ENCODE data around the gene SIX4.
"Not testable (repeated sequence)": the region's sequence is repeated elsewhere in the genome, so short reads cannot be mapped to it uniquely, and the experiment has no call there.

The SIX4 gene

DNA sequence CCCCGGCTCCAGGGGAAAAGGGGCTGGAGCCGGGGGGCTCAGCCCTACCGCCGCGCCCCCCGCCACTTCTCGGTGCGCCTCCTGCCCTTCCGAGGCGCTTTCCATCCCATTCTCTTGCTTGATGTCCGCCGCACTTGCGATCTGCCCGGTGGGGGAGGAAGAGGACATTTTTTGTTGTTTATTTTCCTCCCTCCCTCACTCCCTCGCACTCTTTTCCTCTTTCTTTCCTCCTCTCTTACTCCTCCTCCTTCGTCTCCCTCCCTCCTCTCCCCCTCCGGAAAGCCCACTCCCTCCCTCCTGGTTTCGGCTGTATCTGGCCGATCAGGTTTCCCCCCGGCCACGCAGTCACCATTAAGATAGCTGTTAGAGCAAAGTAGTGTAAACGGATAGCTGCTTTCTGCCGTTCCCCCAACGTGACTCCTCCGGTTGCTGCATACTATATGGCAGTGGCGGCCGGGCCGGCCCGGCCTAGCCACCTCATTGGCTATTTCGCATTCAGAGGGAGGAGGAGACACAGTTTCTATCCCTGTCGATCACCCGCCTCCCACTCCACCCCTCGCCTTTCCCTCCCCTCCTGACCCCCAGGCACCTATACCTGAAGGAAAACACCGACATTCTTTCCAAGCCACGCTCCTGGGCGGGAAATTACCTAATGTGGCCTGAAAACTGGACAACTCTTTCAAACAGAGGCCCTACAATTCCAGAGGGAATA, at the start of gene SIX4:
TSS of gene SIX4 (minus strand) at position 445 of the 712 bp plus-strand sequence. CDS start at position 168, 277 bp downstream.
- peak; percentile 92 for DNase-seq

DNA sequence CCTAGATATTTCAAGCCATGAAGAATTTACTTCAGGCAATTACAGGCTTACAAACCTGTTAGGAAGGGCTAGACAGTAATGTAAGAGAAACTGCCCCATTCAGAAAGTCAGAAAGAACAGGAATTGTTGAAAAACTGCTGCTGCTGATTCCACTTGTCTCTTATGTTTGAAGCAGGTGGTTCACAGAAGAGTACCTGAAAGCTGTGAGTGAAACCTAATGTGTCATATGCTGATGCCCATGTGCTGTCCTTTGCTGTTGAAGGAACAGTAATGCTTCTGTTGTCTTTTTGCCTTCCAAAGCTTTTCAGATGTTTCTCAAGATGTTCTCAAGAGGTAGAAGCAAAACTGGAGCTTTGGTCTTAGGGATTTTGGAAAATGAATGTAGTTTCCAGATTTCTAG, 49.4 kb upstream of the SIX4 start:
- DNase-seq: no peak

DNA sequence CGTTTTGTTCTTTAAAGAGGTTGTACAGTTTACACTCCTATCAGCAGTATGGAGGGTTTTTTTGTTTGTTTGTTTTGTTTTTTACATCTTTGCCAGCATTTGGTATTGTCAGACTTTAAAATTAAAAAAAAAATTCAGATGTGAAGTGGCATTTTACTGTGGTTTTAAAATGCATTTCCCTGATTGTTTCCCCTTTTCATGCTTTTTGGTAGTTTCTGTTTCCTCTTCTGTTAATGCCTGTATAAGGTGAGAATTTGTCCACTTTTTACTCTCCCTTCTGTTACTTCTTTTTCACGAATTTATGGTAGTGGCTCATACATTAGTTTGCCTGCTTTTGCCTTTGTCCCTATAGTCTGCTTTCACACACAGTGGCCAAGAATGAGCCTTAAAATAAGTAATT, 47.0 kb upstream of the SIX4 start:
- no peak for DNase-seq

DNA sequence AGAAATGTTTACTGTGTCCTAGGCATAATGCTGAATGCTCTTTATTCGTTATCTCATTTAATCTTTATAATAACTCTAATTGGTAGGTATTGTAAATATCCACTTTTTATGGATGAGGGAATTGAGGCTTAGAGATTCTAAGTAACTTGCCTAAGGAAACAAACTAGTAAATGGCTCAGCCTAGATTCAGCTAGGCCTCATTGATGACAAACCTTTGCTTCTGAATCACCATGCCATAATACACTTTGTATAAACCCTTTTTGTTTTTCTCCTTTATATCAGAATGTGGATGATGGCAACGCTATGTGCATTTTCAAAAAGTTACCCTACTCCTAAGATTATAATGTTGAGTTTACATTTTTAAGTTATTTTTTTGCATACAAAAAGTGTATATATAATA, 44.5 kb upstream of the SIX4 start:
- DNase-seq: no peak

DNA sequence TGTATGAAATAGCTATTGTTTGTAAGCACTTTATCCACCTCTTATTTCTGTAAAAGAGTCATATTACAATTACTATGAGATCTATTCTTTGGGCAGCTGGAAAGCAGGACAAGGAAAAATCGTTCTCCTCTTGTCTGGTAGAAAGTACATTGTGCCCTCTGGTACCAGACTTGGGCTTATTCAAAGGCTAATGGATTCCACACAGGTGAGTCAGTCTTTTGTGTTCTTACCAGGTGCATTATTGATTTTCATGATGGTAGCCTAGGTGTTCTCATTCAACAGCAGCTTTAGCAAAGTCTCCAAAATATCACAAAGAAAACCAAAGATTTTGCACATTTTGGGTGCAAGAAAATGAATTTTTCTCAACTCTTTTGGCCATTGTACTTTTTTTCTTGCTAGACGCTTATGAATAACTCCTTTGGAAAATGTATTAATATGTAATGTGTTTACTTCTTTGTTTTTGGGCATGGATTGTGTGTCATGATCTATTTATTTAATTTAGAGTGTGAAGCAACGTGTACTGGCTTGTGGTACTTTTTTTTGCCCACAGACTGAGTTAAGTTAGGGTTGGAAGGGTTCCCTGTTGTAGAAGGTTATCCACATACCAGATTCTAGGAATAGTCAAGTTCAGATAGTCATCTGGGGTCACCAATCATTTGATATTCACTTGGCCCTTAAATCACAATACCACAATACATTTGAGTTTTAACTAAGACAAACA, 36.7 kb upstream of the SIX4 start:
- peak; percentile 87 for DNase-seq

DNA sequence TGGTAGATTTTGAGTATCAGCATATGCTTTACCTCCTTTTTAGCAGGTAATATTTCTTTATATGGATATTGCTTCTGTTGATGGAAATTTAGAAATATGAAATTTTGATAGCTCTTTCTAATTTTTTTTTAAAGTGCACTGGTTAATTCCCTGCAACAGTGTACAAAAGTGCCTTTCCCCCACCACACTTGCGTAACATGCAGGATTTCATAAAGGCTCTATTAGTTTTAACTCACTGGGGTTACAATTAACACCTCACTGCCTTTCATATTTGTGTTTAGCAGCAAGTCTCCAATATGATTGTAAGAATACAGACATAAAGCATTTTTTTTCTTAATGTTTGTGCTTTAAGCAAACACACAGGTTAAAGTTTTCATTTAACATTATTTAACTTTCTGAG, 36.1 kb upstream of the SIX4 start:
- DNase-seq: no peak

DNA sequence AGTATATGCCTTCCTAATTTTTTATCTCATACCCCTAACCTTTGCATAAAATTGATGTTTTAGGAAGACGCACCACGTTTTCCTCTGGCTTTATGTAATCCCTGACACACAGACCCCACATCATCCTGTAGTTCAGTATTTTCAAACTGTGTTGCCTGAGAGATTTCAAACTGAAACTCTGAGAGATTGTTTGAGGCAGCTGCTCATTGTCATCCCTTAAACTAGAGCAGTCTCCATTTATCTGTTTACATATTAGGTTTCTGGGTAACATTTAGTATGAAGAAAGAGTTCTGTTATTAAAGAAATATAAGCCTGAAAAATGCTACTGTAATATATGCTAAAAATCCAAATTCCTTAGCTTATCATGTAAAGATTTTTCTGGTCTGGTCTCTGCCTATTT, 34.7 kb upstream of the SIX4 start:
- DNase-seq: peak; percentile 3

DNA sequence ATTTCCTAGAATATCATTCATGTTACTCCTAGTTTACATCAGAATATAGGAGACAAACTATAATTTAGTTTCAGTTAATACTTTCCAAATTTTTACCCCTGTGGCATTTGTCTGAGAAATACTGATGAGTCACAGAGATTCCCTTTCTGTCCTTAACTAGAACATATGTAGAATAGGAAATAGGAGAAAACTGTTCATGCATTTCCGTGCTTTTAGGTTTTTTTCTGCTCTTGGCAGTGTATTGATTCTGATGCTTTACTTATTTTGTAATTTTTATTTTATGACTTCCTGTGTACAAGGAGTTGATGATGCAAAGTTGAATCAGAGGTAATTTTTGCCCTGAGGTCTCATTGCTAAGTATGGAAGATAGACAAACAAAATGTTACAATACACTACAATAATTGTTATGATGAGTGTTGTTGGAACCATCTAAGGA, 33.4 kb upstream of the SIX4 start:
- no peak for DNase-seq

DNA sequence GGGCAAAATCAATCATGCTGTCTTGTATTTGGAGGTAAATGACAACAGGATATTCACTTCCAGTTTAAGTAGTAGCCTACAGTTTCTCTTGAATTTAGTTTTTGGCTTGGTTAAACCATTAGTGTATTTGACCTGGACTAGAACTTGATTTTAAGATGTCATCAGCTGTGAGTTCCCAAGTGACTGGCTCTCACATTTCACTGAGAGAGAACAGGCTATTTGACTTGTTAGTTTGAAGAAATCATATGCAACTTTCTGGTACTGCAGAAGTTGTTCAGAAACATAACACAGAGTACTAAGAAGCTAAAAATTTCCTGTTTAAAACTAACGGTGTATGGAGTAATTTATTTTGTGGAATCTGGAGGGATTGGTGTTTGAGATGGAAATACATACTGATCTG, 32.7 kb upstream of the SIX4 start:
- no peak for DNase-seq

DNA sequence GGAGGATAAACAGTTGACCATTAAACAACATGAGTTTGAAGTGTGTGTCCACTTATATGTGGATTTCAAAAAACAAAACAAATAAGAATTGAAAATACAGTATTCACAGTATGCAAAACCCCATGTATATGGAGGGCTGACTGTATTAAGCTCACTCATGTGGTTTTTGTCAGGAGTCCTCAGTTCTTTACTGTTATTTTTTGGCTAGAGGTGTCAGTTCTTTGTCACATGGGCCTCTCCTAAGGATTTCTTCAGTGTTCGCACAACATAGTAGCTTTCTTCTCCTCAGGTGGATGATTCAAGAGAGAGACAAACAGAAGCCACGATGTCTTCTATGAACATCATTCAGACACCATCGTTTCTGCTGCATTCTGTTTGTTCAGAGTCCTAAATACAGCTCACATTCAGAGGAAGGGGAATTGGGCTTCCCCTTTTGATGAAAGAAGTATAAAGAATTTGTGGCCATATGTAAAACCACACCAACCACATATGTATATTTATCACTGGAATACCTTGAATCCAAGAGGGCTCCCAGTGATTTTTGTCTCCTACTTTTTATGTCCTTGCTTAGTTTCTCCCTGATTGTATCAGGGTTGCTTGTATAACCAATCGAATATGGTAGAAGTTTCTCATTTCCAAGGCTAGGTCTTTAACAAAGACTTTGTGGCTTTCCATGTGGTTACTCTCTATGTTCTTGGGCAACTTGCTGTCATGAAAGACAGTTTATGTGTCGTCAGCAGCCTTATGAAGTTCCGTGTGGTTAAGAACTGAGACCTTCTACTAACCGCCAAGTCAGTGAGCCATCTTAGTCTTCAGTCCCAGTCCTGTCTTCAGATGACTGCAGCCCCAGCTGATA, 29.3 kb upstream of the SIX4 start:
- no peak for DNase-seq

DNA sequence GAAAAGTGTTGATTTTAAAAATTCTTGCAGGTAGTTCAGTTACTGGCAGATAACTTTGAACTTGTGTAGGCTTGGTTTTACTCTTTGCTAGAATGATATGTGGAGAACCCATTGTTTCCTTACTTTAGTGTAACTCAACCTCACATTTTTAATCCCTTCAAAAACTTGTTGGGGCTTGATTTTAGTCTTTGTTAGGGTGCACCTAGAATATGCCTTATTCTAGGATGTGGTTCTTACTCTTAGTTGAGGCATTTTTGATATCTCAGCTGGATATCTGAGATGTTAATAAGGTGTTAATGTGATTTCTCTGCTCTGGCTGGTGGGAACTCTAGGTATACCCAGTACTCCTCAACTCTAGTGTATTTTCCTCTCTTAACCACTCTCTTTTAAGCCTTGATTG, 20.4 kb upstream of the SIX4 start:
- no peak for DNase-seq

DNA sequence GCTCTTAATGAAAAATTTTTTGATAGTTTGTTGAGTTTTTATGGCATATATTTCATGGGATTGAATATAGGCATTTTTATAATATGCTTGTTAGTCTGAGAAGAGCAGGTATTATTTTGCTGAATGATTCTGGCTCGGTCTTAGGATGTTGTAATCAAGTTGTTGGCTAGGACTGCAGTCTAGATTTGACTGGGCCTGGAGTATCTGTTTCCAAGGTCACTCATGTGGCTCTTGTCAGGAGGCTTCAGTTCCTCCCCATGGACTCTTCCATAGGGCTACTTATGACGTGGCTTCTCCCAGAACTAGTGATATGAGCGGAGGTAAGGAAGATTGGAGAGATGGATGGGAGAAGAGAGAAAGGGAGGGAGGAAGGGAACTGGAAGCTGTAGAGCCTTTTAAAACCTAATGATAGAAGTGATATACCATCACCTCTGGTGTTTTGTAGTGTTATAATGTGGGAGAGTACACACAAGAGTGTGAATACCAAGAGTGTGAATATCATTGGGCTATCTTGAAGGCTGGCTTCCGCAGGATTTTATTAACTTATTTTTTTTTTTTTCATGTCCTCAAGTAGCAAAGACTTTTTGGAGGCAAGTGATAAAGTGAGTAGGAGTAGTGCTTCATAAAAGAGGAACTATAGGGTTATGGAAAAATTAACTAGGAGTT, 14.8 kb upstream of the SIX4 start:
- no peak for DNase-seq

DNA sequence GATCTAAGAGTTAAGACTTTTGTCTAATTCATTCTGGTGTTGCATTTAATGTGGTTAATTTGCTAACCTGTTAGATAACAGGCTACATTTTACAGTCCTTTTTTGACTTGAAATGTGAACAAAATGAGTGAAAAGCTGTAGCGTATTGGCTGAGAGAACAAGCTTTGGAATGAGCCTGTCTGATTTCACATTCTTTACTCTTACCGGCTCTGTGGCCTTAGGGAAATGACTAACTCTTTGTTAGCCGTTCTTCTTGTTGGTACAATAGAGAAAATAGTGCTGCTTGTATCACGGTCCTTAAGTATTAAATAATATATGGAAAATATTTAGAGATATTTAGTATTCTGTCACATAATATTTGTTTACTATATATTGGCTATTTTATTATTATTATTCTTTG, 12.3 kb upstream of the SIX4 start:
- no peak for DNase-seq

DNA sequence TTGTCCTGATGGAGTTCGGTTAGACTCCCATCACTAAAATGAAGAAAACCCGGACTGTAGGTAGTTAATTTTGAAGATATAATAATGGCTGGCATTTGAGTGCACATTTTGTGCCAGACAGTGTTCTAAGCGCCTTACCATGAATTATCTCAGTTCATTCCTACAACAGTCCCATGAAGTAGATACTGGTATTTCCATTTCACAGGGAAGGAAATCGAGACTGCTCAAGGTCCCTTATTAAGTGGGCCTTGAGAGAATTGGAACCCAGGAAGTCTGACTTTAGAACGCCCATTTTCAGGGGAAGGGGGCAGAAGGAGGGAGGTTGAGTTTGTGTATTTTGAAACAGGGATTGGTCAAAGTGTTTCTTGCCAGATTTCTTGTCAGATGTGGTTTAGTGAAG, 11.3 kb upstream of the SIX4 start:
- DNase-seq: no peak

DNA sequence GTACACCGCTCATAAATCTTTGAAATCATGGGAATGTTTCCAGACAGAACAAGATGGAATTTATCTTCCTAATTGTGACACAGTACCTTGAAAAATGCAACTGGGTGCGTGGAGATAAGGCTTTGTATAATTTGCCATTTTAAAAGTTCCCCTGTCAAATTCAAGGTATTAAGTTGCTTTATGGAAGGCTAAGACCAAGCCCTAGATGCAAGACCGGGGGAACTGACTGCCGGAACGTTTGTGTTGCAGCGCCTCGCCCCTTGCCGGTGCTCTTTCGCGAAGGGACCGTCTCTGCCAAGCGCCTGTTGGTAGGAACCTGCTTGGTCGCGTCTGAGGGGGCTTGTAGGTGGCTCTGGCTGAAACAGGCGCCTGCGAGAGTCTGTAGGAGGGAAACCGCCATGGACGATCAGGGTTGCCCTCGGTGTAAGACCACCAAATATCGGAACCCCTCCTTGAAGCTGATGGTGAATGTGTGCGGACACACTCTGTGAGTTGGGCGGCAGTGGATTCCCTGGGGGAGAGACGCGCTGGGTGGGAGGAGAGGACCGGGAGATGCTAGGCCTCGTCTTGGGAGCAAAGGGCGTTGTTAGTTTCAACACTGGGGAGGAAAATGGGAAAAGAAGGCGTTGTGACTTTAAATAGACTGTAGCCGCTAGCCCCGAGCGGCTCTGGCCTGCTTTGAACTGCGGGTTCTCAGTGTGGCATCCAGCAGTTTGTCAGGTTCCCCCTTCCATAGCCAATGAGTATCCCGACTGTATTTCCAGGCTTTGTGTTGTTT, 10.5 kb upstream of the SIX4 start, which contains the start of gene MNAT1:
TSS of gene MNAT1 (plus strand) at position 297 of the 778 bp plus-strand sequence. CDS start at position 399, 102 bp downstream.
- DNase-seq: peak; percentile 71

DNA sequence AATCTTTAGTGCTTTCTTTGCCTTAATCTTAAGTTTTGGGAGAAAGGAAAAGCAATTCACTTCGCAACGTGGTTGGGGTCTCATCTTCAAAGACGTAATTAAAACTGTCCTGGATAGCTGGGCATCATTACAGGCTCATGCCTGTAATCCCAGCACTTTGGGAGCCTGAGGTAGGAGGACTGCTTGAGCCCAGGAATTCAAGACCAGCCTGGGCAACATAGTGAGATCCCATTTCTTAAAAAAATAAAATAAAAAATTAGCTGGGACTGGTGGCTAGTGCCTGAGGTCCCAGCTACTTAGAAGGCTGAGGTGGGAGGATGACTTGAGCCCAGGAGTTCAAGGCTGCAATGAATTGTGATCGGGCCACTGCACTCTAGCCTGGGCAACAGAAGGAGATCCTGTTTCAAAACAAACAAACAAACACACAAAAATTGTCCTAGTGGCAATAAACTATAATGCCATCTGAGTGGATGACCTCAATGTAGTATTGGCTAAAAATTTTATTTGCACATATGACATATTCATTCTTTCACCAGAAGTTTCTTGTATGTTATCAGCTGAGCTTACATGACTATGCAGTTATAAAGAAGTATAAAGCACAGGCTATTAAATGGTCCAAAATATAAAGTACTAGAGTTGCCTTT, 8.8 kb upstream of the SIX4 start:
- DNase-seq: no peak

DNA sequence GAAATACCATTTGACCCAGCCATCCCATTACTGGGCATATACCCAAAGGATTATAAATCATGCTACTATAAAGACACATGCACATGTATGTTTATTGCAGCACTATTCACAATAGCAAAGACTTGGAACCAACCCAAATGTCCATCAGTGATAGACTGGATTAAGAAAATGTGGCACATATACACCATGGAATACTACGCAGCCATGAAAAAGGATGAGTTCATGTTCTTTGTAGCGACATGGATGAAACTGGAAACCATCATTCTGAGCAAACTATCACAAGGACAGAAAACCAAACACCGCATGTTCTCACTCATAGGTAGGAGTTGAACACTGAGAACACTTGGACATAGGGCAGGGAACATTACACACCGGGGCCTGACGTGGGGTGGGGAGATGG, 7.1 kb upstream of the SIX4 start:
- DNase-seq: not testable (repeated sequence)

DNA sequence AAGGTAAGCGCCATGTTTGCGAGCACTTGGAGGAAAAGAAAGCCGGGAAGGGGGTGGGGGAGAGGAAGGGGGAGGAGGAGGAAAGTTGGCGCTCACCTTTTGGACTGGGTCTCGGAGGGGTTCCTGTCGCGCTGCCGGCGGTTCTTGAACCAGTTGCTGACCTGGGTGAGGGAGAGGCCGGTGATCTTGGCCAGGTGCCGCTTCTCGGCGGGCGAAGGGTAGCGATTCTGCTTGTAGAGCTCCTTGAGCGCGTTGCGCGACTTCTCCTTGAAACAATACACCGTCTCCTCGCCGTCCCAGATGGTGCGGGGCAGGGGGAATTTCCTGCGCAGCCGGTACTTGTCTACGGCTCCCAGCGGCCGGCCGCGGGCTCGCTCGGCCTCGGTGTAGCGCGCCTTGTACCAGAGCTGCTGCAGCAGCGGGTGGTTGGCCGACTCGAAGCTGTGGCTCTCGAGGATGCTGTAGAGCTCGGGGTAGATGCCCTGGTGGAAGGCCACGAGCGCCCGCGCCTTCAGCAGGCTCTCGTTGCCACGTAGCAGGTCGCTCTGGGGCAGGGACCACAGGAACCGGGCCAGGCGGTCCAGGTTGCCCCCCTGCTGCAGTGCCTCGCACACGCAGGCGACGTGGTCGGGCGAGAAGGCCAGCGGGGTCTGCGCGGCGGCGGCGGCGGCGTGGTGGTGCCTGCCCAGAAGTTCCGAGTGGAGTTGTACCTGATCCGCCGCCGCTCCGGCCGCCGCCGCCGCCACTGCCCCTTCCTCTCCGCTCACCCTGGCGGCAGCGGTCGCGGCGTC, 840 bp downstream of the SIX4 start:
- peak; percentile 49 for DNase-seq

DNA sequence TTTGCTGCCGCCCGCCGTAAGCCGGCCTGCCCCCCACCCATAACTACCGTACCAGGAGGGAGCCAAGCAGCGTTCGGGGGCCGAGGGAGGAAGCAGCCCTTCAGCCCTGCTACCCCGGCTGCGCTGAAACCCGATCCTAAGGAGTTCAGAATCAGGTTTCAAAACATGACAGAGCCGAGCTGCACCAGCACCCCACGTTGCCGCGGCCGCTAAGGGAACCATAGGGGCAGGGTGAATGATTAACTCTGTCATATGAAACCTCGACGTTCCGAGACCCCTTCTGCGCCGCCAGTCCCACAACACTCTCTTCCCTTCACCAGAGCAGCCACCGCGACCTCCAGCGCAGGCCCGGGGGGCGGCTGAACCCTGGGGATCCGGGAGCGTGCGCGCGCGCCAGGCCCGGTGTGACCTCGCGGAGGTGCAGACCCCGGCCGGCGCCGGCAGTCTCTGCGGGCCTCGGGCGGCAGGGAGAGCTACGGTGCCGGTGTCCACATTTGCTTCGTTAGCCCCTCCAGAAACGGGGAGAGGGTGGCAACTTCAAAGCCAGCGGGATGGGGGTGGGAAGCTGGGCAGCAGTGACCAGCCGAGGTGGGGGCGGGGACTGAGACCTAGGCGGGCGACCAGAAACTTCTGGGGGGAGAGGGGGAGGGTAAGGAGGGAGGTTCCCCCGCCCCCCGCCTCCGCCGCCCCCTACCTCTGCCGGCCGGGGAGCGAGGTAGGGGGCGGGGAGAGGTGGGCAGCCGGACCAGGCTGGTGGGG, 1.6 kb downstream of the SIX4 start:
- DNase-seq: no peak

DNA sequence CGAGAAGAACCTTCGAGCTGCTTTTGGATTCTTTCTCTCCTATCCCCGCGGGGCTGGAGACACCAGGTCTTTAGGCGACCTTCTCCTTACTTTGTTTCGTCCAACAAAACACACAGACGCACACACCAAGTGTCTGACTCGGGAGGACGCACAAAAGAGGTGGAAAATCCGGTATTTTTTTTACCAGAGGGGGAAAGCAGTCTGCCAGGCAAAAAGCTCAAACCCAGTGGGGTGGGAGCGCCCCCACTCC, 2.1 kb downstream of the SIX4 start:
- no peak for DNase-seq

All from DMS153 (cell line).